ENCODE measurements around the gene BMP7.
"Not testable (repeated sequence)": the region's sequence is repeated elsewhere in the genome, so short reads cannot be mapped to it uniquely, and the experiment has no call there.

The BMP7 gene

DNA sequence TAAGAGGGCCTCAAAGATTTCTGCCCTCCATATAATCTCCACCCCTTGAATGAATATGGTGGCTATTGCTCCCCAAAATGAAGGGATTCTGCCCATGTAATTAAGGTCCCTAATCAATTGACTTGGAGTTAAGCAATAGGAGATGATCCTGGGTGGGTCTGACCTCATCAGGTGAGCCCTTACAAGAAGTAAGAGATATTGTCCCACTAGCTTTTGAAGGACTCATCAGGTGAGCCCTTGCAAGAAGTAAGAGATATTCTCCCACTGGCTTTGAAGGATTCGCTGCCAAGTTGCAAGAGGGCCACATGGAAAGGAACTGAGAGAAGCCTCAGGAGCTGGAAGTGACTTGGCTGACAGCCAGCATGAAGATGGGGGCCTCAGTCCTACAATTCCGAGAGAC, 103.4 kb downstream of the BMP7 start:
- DNase-seq: no peak

DNA sequence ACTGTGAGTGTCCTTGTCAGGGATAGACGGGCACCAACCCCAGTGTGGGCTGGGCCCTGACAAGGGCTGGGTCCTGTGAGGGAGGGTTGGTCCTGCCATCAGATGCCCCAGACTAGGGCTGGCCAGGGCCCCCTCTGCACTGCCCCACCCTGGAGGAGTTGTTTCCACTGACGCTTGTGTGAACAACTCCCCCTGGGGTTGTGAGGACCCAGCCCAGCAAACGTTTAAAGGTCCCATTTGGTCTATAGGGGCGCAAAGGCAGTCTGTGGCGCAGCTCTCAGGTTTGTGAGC, 104.1 kb downstream of the BMP7 start:
- DNase-seq: no peak

DNA sequence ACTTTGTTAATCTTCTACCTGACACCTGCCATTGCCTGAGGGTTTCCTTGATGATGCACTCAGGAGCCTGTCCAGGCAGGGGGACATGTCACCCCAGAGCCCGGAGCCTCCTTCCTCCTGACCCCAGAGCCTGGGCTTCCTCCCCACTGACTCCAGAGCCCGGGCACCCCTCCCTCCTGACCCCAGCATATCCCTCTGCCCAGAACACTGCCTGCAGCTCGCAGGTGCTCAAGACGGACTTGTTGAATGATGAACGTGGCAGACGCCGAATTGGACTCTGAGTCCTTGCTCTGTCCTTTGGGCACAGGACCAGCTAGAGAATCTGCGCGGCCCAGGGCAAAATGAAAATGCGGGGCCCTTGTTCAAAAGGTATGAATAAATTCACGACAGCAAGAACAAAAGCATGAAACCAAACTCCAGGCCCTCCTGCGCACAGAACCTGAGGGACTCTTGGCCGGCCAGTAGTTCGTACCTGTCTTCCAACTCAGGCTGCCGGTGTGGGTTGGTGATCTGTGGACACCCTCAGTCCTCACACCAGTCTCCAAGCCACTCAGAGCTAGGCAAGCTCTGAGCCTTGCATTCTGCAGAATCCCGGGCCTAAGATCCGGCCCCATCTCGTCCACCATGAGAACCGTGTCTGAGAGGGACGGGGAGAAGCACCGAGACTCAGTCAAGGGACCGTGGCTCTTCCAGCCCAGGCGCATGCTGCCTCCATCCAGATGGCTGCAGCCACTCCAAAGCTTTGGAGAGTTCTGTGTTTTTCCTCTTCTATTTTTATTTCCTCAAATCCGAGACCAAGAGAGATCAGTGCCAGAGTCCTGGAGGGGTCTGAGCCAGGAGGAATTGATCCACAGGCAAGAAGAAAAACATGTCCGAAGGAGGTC, 104.7 kb downstream of the BMP7 start:
- DNase-seq: no peak

DNA sequence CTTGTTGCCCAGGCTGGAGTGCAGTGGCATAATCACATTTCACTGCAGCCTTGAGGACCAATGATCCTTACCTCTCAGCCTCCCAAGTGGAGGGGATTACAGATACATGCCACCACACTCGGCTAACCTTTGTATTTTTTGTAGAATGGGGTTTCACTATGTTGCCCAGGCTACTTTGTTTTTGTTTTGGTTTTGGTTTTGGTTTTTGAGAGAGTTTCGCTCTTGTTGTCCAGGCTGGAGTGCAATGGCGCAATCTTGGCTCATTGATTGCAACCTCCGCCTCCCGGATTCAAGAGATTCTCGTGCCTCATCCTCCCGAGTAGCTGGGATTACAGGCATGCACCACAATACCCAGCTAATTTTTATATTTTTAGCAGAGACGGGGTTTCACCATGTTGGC, 105.5 kb downstream of the BMP7 start:
- DNase-seq: no peak

DNA sequence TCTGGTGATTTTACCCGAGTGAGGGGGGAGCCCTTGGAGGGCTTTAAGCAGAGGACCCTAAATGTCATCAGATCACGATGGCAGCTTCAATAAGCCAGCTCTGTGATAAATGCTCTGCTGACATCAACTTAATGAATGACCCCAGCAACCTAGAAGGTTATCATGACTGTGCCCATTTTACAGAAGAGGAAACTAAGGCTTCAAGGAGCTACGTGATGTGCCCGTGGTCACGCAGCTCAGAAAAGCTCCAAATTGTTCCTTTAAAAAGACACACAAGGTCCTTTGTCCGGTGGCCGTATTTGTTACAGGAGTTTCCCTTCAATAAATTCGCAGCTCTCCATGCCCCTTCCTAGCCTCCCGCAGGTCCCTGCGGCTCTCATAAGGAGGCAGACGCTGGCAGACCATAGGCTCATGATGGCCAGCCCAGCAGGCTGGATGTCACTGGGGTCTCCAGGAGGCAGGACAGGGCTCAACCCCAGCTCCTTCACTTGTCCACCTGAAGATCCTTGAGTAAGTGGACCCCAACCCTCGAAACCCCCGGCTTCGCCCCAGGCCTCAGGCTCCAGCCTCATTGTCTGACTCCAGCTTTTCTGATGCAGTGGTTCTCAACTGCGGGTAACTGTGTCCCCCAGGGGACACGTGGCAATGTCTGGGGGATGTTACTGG, 106.4 kb downstream of the BMP7 start:
- no peak for DNase-seq

DNA sequence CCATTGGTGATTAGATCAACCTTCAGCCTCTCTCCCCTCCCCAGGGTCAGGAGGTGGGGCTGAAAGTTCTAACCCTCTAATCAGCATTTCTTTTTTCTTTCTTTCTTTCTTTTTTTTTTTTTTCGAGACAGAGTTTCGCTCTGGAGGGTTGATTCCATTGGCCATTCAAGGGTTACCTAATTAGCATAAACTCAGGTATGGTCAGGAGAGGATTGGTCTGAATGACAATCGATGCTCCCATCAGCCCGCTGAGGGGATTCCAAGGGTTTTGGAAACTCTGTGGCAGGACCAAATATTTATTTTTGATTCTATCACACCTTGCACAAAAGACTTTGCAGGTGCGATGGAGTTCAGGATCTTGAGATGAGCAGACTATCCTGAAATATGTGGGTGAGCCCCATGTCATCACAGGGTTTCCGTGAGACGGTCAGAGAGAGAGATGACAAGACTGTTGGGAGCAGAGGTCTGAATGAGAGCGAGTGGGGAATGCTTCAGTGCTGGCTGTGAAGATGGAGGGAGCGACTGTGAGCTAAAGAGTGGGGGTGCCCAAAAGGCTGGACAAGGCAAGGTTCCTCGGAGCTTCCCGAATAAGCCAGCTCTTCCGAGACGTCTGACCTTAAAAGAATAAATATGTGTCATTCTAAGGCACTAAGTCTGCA, 107.1 kb downstream of the BMP7 start:
- no peak for DNase-seq

DNA sequence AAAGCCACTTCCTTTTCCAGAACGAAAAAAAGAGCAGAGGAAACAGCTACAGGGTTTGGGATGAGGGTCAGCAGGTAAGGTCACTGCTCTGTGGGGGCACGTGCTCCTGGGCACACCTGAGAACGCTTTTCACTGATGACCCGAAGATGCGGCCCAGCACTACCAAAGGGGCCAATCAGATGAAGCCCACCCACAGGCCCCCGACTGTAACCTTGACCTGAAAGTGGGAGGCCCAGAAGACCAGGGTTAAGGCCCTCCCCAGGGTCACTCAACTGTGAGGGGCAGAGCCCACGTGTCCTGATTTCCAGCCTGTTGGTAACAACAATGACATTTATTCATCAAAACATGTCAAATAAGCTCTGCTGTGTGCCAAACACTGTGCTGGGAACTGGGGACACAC, 108.0 kb downstream of the BMP7 start:
- no peak for DNase-seq

DNA sequence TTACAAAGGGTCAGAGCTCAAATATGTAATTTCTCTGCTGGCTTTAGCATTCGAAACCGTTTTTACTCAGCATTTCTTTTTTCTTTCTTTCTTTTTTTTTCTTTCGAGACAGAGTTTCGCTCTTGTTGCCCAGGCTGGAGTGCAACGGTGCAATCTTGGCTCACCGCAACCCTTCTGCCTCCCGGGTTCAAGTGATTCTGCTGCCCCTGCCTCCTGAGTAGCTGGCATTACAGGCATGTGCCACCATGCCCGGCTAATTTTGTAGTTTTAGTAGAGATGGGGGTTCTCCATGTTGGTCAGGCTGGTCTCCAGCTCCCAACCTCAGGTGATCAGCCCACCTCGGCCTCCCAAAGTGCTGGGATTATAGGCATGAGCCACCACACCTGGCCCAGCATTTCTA, 108.7 kb downstream of the BMP7 start:
- not testable (repeated sequence) for DNase-seq

DNA sequence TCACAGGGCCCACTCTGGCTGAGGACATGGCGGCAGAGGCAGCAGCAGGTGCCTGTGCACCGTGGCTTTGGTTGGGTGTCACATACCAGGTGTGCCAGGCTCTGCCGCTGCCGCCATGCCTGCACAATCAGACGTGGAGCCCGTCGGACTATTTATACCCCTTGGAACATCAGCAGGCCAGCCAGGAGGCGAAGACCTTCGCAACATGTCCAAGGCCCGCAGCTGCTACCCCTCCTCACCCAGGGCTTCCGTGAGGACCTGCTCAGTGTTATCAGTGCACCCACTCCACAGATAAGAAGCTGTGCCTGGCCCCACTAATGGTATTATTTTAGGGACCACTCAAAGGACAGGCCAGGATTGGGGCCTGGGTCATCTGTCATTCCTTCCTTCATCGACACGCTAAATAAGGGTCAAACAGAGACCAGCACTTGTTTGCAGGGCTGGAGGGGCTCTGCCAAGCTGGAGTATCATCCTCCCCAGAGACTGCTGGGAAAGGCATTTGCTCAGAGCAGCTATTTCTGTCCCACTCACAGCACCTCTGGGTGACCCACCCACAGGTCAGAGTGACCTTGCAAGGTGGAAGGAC, 109.2 kb downstream of the BMP7 start:
- no peak for DNase-seq

DNA sequence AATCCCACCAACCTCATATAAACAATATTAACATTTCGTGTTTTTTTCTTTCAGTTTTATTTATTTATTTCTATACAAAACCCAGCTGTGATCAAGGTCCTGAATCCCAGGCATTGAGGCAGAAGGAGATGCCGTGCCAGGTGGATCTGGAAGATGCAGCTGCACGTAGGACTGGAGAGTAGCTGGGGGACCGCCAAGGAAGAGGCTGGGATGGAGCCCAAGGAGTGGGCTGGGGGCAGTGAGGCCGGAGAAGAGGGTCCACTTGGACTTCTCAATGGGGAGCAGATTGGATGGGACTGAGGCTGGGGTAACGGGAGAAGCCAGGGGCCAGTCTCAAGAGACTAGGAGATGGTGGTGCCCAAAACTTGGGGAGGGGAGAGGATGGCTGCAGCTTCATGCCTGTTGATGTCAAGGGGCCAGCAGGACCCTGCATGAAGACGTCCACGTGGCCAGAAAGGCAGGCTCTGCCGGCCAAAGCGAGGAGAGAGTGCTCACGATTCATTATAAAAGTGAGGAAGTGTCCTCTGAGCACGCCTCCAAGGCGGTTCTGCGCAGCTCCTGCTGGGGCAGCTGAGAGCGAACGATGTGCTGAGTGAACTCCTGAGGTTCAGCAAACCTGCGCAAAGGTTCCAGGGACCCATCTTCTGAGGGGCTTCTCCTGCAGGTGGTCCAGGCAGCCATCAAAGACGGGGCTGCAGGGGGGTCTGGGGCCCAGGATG, 110.3 kb downstream of the BMP7 start:
- no peak for DNase-seq

DNA sequence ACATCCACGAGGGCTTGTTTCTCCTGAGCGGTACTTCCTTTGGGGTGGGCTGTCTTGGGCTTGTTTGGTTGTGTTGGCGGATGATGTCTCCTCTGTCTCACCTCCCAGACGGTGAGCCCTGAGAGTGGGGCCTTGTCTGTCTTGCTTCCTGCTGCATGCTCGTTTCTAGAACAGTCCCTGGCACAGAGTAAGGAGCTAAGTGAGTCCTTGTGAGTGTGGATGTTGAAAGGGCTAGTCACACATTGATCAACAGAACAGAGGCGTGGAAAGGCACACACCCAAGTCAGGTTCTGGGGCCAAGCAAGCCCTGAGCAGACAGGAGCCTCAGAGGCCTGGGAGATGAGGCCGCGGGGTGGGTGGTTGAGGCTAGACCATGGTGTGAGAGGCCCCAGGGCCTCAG, 111.0 kb downstream of the BMP7 start:
- DNase-seq: no peak

DNA sequence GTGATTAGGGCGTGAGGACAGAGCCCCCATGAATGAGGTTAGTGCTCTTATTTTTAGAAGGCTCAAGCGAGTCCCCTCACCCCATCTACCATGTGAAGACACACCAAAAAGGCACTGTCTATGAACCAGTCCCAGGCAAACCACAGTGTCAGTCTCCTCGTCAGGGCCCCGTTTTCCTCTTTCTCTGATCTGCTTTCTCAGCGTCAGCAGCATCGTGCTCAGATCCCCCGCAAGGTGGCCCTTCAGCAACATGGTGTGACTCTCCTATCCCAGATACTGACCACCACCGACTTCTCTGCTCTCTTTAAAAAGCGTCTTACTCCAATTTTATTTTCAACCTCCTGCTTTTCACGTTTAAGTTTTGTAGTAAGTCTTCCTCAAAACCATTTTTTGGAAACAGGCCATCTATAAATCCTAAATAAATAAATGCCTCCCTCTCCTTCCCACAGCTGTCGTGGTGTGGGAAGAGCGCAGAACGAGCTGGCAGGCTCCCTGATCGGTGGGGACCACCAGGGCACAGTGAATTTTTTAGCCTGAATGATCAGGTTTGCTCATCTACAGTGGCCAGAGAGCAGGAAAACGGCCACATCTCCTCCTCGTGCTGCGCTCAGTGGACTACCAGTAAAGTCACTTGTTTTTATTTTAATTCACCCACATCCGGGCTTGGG, 113.1 kb downstream of the BMP7 start:
- no peak for DNase-seq

DNA sequence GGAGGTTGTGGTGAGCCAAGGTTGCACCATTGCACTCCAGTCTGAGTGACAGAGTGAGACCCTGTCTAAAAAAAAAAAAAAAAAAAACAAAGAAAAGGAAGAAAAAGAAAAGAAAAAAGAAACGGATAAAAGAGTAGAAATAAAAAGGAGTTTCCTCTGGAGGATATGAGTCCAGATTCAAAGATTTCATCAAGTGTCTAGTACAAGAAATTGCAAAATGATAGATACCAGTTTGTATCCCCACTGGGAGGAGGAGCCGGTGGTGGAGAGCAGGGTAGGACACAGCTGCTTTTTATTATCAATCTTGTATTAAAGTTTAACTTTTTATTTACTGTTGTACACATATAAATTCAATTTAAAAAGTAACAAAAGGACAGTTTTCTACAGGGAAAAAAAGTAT, 113.9 kb downstream of the BMP7 start:
- no peak for DNase-seq

DNA sequence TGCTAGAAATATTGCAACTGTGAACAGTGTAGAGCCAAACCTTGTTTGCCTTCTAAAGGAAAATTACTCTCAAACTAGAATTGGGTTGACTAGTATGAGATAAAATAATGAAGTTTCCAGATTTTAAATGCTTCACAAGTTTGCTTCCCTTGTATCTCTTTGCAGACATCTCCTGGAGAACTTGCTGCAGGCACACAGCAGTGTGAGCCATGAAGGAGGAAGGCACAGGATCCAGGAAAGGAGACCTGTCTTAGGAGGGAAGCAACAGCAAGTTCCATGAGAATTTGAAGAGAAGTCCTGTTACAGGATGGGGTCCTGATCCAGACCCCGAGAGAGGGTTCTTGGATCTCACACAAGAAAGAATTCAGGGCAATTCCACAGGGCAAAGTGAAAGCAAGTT, 115.9 kb downstream of the BMP7 start:
- no peak for DNase-seq

DNA sequence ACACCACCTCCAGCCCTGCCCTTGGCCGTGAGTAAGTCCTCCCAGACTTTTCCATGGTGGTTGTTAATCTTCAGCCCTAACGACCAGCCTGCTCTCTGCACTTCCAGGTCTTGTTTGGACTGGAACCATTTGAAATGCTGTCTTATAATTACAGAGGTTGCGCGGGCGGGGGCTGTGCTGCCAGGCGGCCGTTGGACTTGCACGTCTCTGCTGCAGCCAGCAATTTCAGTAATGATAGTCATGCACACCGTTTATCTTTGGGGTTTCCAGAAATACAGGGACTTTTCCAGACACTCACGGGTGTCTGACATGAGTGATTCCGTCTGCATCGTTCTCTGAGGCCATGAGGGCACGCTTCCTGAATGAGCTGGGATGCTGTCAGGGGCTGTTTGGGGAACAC, 118.2 kb downstream of the BMP7 start:
- no peak for DNase-seq

DNA sequence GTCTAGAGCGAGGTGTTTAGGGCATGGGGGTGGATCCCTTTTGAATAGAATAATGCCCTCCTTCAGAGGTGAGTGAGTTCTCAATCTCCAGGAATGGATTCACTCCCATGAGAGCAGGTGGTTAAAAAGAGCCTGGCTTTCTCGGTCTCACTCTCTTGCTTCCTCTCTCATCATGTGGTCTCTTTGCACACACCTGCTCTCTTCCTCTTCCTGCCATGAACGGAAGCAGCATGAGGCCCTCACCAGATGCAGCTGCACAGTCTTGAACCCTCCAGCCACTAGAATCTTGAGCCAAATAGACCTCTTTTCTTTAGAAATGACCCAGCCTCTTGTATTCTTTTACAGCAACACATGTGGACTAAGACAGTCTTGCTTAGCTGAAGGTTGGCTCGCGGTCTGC, 119.3 kb downstream of the BMP7 start:
- no peak for DNase-seq

DNA sequence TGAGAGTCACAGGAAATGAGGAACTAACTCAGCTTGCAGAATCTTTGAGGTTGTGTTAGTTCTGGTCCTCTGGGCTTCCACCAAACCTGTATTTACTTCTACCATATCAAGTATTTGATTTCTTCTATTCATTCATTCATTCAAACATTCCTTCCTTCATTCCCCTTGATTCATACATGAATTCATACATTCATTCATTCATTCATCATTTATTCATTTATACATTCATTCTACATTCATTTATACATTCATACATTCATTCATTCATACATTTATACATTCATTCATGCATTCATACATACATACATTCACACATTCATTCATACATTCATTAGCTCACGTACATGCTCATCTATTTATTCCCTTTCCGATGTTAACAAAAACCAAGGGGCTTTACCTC, 120.3 kb downstream of the BMP7 start:
- no peak for DNase-seq

DNA sequence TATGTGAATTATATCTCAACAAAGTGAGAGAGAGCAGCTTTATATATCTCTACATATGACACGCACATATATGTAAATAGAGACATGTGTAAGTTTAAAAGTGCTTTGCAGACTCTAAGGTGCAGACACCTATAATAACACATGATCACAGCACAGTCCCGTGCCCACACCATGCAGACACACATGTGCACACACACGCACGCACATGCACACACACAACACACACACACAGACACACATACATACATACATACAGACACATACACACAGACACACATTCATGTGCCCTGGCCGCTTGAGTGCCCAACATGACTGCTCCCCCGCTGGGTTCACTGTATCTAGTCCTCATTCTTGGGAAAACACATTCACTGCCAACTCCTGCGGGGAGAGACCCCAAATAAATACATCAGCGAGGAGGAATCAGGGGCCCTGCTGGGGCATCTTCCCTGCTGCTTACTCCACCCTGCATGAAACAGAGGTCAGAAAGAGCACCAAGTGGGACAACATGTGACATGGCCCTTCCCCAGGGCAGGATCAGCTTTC, 121.3 kb downstream of the BMP7 start:
- DNase-seq: no peak

DNA sequence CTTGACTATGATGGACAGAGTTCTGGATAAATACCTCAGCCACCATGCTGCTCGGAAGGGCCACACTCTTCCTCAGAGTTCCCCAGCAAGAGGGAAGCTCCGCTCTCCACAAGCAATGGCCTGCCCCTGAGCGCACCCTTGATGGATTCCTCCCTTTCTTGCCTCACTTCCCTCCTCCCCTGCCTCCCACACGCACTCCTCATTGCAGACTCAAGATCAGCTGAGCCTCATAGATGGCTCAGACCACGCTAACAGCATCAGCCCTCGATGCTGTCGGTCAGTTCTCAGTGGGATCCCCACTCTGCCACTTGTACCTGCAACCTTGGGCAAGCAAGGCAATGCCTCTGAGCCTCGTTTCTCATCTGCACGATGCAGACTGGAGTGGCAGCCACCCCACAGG, 123.3 kb downstream of the BMP7 start:
- DNase-seq: no peak

DNA sequence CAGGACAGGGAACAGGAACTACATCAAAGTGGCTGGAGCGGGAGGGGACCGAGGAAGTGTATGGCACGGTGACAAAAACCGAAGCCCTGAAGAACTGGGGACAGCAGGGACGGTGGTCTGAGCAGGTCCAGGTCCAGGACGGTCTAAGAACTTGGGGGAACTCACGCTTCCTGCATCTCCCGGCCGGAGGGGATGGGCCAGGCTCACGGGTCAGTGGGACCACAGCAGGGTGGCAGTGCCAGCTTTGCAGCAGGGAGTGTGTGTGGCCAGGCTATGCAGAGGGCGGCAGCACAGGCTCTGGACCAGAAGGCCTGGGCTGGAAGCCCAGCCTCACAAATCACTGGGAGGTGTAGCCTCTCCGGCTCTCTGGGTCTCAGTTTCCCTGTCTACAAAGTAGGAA, 123.8 kb downstream of the BMP7 start:
- DNase-seq: no peak

DNA sequence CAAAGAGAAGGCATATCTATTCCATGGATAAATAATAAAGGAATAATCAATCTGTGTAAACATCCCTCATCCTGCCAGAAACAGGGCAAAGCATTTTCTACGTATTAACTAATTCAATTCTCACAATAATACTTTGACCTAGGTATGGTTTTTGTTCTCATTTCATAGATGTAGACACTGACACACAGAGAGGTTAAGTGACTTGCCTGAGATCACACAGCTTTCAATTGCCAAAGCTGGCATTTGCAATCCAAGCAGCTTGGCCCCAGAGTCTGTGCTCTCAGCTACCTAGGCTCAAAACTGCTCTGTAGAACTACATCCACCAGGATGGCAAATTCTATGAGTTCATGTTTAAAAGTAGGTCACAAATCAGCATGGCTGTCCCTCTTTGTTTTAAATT, 124.9 kb downstream of the BMP7 start:
- DNase-seq: no peak

DNA sequence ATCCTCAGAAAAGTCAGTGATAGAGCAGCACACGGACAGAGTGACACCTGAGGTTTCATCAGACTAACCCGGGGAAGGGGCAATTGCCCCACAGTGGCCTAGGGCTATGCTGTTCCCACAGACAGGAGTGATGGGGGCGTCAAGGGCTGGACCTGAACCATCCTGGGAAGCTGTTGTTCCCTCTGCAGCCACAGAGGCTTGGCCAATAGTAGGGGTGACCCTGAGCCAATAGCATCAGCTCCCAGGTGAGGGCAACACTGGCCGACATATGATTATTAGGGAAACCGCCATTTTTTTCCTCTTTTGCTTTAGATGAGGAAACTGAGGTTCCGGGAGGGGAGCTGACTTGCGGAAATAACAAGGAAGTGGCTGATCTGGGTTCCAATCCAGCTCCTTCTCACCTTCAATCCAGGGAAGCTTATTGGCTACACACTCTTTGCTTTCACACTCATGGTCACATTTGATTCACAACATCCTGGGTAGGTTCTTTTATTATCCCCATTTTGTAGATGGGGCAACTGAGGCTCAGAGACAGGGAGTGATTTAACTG, 126.0 kb downstream of the BMP7 start:
- DNase-seq: no peak

All from stimulated activated CD4-positive, alpha-beta T cell treated with anti-CD3 and anti-CD28 coated beads, Interleukin-12 subunit alpha, Interleukin-12 subunit beta, amount 100 ng/mL, for 4 hours (primary cell).